Neural progenitor cell (in vitro differentiated cells): ENCODE measurements around the gene NEK1.

Experiments used
- EZH2 ChIP-seq: fragments of 200-600 bp; sonication (generic); IDR thresholded peaks from 2 replicates; pipeline ENCODE4 v1.6.1; 2017; ENCODE audit warnings: antibody characterized with exemption, mild to moderate bottlenecking, moderate library complexity
- TF ChIP-seq, protein P1 (sequence below): fragments of 200-600 bp; sonication (generic); IDR thresholded peaks from 2 replicates; pipeline ENCODE4 v1.5.1; 2017; ENCODE audit warnings: antibody characterized with exemption, mild to moderate bottlenecking

GRCh38 chr4:169652535-169652934, 40.2 kb upstream of the NEK1 start:
- TF ChIP-seq, protein P1, sequence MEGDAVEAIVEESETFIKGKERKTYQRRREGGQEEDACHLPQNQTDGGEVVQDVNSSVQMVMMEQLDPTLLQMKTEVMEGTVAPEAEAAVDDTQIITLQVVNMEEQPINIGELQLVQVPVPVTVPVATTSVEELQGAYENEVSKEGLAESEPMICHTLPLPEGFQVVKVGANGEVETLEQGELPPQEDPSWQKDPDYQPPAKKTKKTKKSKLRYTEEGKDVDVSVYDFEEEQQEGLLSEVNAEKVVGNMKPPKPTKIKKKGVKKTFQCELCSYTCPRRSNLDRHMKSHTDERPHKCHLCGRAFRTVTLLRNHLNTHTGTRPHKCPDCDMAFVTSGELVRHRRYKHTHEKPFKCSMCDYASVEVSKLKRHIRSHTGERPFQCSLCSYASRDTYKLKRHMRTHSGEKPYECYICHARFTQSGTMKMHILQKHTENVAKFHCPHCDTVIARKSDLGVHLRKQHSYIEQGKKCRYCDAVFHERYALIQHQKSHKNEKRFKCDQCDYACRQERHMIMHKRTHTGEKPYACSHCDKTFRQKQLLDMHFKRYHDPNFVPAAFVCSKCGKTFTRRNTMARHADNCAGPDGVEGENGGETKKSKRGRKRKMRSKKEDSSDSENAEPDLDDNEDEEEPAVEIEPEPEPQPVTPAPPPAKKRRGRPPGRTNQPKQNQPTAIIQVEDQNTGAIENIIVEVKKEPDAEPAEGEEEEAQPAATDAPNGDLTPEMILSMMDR: no peak
- TF ChIP-seq EZH2: no peak
